ENCODE results near the gene BAIAP2L1. TPM values are rescaled to one million over a fixed set of nuclear protein-coding genes. Genes with fewer than 3 reads are reported as not detected.
A peak's percentile ranks its signal among the peaks of the same experiment; 100 is the strongest.

Gene BAIAP2L1
- total RNA-seq, 1 donor from 2014 or later = 35.1 TPM

- Mint-ChIP-seq H3K4me1 (peaks cover 4% of the 10 kb centered on the region), H3K9me3 (no peaks in the 10 kb centered on the region), H3K36me3 (peaks cover 3% of the 10 kb centered on the region), H3K4me3 (no peak overlapping the region), H3K27me3 (ENCODE audit: insufficient read depth, low read depth) (no peaks in the 10 kb centered on the region), H3K27ac (no peak overlapping the region)
- Histone ChIP-seq H3F3A (ENCODE audit: low read depth) (peaks cover 11% of the 10 kb centered on the region), H3K27ac (no peak overlapping the region), H3K9me3 (ENCODE audit: low read depth) (no peaks in the 10 kb centered on the region), H3K4me1 (peaks cover 6% of the 10 kb centered on the region), H3K4me2 (no peak overlapping the region), H3K27me3 (no peaks in the 10 kb centered on the region), H2AFZ (replicated peaks) (no peak overlapping the region), H4K20me1 (ENCODE audit: low read depth) (peaks cover 40% of the 10 kb centered on the region), H3K9ac (no peak overlapping the region), H3K36me3 (no peaks in the 10 kb centered on the region), H3K79me2 (ENCODE audit: low read depth) (peaks cover 20% of the 10 kb centered on the region), H3K4me3 (no peak overlapping the region)
- TF ChIP-seq EZH2 (IDR thresholded peaks at IDR 0.05) (no peak), EZH2phosphoT487 (IDR thresholded peaks at IDR 0.05) (no peak), CTCF (IDR thresholded peaks at IDR 0.05) (no peak)
- no peak for DNase-seq (ENCODE audit: low spot score)
Observed at GRCh38 chr7:98293265-98293664, 107.6 kb downstream of the BAIAP2L1 start.

- H3K27ac Mint-ChIP-seq = no peak overlapping the region
- Histone ChIP-seq H3F3A (ENCODE audit: low read depth) (peaks cover 11% of the 10 kb centered on the region), H2AFZ (replicated peaks) (no peak overlapping the region), H3K9ac (no peak overlapping the region), H3K79me2 (ENCODE audit: low read depth) (peaks cover 33% of the 10 kb centered on the region), H3K4me3 (no peak overlapping the region), H3K4me1 (peaks cover 6% of the 10 kb centered on the region), H3K4me2 (no peak overlapping the region), H3K27me3 (no peaks in the 10 kb centered on the region), H3K27ac (no peak overlapping the region), H4K20me1 (ENCODE audit: low read depth) (peaks cover 55% of the 10 kb centered on the region), H3K9me3 (ENCODE audit: low read depth) (no peaks in the 10 kb centered on the region), H3K36me3 (no peaks in the 10 kb centered on the region)
- H3K9me3 Mint-ChIP-seq = no peaks in the 10 kb centered on the region
- DNase-seq (ENCODE audit: low spot score) = no peak
- peaks cover 3% of the 10 kb centered on the region for H3K36me3 Mint-ChIP-seq
- TF ChIP-seq EZH2 (IDR thresholded peaks at IDR 0.05) = no peak
- TF ChIP-seq EZH2phosphoT487 (IDR thresholded peaks at IDR 0.05) = no peak
- peak; percentile 10 for TF ChIP-seq CTCF (IDR thresholded peaks at IDR 0.05)
- no peaks in the 10 kb centered on the region for H3K27me3 Mint-ChIP-seq (ENCODE audit: insufficient read depth, low read depth)
- H3K4me1 Mint-ChIP-seq = peaks cover 4% of the 10 kb centered on the region
- H3K4me3 Mint-ChIP-seq = no peak overlapping the region
Observed at GRCh38 chr7:98291717-98292116, 109.2 kb downstream of the BAIAP2L1 start.

GRCh38 chr7:98289333-98289875, 111.5 kb downstream of the BAIAP2L1 start:
- peaks cover 3% of the 10 kb centered on the region for H3K27me3 Mint-ChIP-seq (ENCODE audit: insufficient read depth, low read depth)
- no peaks in the 10 kb centered on the region for H3K27me3 ChIP-seq

More at GRCh38 chr7:98289333-98289875, 111.5 kb downstream of the BAIAP2L1 start:
- Histone ChIP-seq H3K9ac (no peak overlapping the region), H3K4me1 (no peaks in the 10 kb centered on the region), H3K9me3 (ENCODE audit: low read depth) (no peaks in the 10 kb centered on the region), H3K36me3 (no peaks in the 10 kb centered on the region), H3K4me2 (no peak overlapping the region), H4K20me1 (ENCODE audit: low read depth) (peaks cover 67% of the 10 kb centered on the region), H3F3A (ENCODE audit: low read depth) (peaks cover 4% of the 10 kb centered on the region), H3K4me3 (no peak overlapping the region), H3K27ac (no peak overlapping the region), H3K79me2 (ENCODE audit: low read depth) (peaks cover 47% of the 10 kb centered on the region), H2AFZ (replicated peaks) (no peak overlapping the region)
- Mint-ChIP-seq H3K27ac (peak overlapping the region; percentile 42), H3K36me3 (peaks cover 3% of the 10 kb centered on the region), H3K9me3 (no peaks in the 10 kb centered on the region), H3K4me3 (no peak overlapping the region), H3K4me1 (peaks cover 10% of the 10 kb centered on the region)
- DNase-seq (ENCODE audit: low spot score) = no peak
- TF ChIP-seq EZH2 (IDR thresholded peaks at IDR 0.05) (no peak), EZH2phosphoT487 (IDR thresholded peaks at IDR 0.05) (no peak), CTCF (IDR thresholded peaks at IDR 0.05) (no peak)
